Vagina (tissue), 2 donors: ENCODE results near the gene P2RY14. TPM values are rescaled to one million over a fixed set of nuclear protein-coding genes. Genes with fewer than 3 reads are reported as not detected.

Experiments used
- DNase-seq, 2 donors: peaks; one replicate each; pipeline ENCODE4 v3.0.0-alpha.2; 2017; ENCODE audit errors: extremely low spot score in 2 of 2
- H3K27ac ChIP-seq: fragments of 200-600 bp; sonication (generic); one replicate; pipeline ENCODE4 v1.5.1; 2019
- H3K27me3 ChIP-seq: fragments of 200-600 bp; sonication (generic); one replicate; pipeline ENCODE4 v1.5.1; 2019
- H3K36me3 ChIP-seq, 2 donors: fragments of 200-600 bp; sonication (generic); one replicate each; pipeline ENCODE4 v1.5.1; 2017 to 2019
- H3K4me1 ChIP-seq: fragments of 200-600 bp; sonication (generic); one replicate; pipeline ENCODE4 v1.5.1; 2019
- H3K4me3 ChIP-seq, 2 donors: fragments of 200-600 bp; sonication (generic); 1 replicate in 1 of 2; 2 replicates in 1 of 2; pipeline ENCODE4 v1.5.1; 2016 to 2019
- H3K9me3 ChIP-seq: fragments of 200-600 bp; sonication (generic); one replicate; pipeline ENCODE4 v1.5.1; 2019
- POLR2A ChIP-seq, 2 donors: fragments of 450-650 bp; IDR thresholded peaks; one replicate each; pipeline ENCODE4 v1.6.1; 2017; ENCODE audit warnings: antibody characterized with exemption in 2 of 2, mild to moderate bottlenecking in 2 of 2, moderate library complexity in 2 of 2
- POLR2AphosphoS5 ChIP-seq, 2 donors: sonication (generic); formaldehyde crosslinking; IDR thresholded peaks; one replicate each; pipeline ENCODE4 v1.9.0; 2017; ENCODE audit warnings: antibody characterized with exemption in 2 of 2, mild to moderate bottlenecking in 2 of 2, low read depth in 1 of 2; ENCODE audit not compliant: insufficient read depth in 1 of 2
- intact Hi-C: fragments of 100-400 bp; cut with DNase I; formaldehyde crosslinking; loops from one replicate; pipeline ENCODE4 v1.15.1; 2023
- total RNA-seq: library from RNA; depleted of rRNA; stranded (reverse); fragments of >200 nt; gene quantifications from one replicate; pipeline ENCODE4 v1.2.3, GENCODE V29; 2016
- TF ChIP-seq, protein P1 (sequence below), 3 experiments: fragments of 450-650 bp in 2 of 3; fragments of 200-600 bp in 1 of 3; sonication (generic) in 1 of 3; IDR thresholded peaks; one replicate each; pipeline ENCODE4 v1.5.1; 2017 to 2019; ENCODE audit warnings: antibody characterized with exemption in 3 of 3, mild to moderate bottlenecking in 2 of 3, moderate library complexity in 2 of 3

Gene P2RY14
- total RNA-seq, 1 donor from 2014 or later: 0.49 TPM

DNA sequence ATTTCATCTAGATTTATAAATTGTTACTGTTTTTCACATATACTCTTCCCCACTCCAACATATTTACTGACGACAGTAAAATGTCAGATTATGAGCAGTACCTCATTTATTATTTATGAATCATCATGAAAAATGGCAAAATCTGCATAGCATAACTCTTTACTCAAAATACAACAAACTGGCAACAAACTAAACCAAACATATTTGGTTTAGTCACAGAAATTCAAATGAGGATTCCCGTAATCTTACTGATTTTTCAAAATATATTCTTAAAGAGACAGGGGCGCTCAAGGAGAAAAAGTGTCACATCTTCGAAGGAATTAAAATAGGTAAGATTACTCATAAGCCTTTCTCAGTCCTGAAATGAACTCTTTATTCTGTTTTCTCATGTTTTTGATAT, 41.3 kb upstream of the P2RY14 start:
- Histone ChIP-seq H3K27me3 (no peaks in the 10 kb centered on the region), H3K4me1 (peaks cover 8% of the 10 kb centered on the region), H3K4me3 (no peak overlapping the region), H3K9me3 (no peaks in the 10 kb centered on the region), H3K27ac (peak overlapping the region; percentile 12), H3K36me3 (no peaks in the 10 kb centered on the region)
- intact Hi-C loops: no loop called here
- TF ChIP-seq POLR2A (IDR thresholded peaks at IDR 0.05) (no peak), POLR2AphosphoS5 (IDR thresholded peaks at IDR 0.05; ENCODE audit: insufficient read depth in 1 of 2, low read depth in 1 of 2) (no peak)
- TF ChIP-seq, protein P1, sequence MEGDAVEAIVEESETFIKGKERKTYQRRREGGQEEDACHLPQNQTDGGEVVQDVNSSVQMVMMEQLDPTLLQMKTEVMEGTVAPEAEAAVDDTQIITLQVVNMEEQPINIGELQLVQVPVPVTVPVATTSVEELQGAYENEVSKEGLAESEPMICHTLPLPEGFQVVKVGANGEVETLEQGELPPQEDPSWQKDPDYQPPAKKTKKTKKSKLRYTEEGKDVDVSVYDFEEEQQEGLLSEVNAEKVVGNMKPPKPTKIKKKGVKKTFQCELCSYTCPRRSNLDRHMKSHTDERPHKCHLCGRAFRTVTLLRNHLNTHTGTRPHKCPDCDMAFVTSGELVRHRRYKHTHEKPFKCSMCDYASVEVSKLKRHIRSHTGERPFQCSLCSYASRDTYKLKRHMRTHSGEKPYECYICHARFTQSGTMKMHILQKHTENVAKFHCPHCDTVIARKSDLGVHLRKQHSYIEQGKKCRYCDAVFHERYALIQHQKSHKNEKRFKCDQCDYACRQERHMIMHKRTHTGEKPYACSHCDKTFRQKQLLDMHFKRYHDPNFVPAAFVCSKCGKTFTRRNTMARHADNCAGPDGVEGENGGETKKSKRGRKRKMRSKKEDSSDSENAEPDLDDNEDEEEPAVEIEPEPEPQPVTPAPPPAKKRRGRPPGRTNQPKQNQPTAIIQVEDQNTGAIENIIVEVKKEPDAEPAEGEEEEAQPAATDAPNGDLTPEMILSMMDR (IDR thresholded peaks at IDR 0.05): no peak
- DNase-seq: no peak

DNA sequence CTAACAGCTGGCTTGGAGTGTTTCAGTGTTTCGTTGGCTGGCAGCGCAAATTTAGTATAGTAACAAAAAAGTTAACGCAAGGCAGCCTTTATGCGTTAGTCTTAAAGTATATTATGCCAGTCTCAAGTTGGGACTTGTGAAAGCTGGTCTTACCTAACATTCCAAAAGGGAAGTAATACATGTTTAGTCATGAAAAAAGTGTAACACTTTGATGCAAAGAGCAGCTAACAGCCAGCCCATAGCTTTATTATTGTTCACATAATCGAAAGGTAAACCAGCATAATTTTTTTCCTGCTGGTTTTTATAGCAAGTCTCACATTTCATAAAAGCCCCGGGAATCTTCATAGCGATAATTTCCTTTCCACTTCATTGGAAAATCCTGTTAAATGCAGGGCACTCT, 40.6 kb upstream of the P2RY14 start:
- no peaks in the 10 kb centered on the region for H3K27me3 ChIP-seq
- no peak overlapping the region for H3K27ac ChIP-seq
- peaks cover 8% of the 10 kb centered on the region for H3K4me1 ChIP-seq
- DNase-seq: no peak
- intact Hi-C loops: no loop called here
- H3K4me3 ChIP-seq: no peak overlapping the region
- H3K36me3 ChIP-seq: no peaks in the 10 kb centered on the region
- TF ChIP-seq POLR2A (IDR thresholded peaks at IDR 0.05) (no peak), POLR2AphosphoS5 (IDR thresholded peaks at IDR 0.05; ENCODE audit: insufficient read depth in 1 of 2, low read depth in 1 of 2) (peak in 1 of 2 donors; percentile 48)
- no peaks in the 10 kb centered on the region for H3K9me3 ChIP-seq

DNA sequence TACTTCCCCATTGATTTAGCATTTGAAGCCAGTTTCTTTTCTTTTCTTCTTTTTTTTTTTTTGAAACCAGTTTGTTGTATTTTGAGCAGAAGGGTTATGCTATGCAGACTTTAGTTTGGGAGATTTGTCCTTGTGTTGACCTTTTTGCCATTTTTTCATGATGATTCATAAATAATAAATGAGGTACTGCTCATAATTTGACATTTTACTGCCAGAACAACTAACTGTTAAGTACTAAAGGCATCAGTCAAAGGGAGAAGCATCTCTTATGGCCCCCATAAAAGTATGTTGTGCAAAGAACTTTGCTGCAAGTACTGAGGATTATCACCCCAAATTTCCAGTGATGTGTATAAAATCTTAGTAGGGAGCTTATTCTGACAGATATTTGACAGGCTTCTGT, 40.0 kb upstream of the P2RY14 start:
- intact Hi-C loops: no loop called here
- Histone ChIP-seq H3K9me3 (no peaks in the 10 kb centered on the region), H3K4me3 (no peak overlapping the region), H3K27ac (no peak overlapping the region), H3K4me1 (peaks cover 8% of the 10 kb centered on the region), H3K27me3 (no peaks in the 10 kb centered on the region), H3K36me3 (no peaks in the 10 kb centered on the region)
- TF ChIP-seq, protein P1 (IDR thresholded peaks at IDR 0.05): no peak
- DNase-seq: no peak

DNA sequence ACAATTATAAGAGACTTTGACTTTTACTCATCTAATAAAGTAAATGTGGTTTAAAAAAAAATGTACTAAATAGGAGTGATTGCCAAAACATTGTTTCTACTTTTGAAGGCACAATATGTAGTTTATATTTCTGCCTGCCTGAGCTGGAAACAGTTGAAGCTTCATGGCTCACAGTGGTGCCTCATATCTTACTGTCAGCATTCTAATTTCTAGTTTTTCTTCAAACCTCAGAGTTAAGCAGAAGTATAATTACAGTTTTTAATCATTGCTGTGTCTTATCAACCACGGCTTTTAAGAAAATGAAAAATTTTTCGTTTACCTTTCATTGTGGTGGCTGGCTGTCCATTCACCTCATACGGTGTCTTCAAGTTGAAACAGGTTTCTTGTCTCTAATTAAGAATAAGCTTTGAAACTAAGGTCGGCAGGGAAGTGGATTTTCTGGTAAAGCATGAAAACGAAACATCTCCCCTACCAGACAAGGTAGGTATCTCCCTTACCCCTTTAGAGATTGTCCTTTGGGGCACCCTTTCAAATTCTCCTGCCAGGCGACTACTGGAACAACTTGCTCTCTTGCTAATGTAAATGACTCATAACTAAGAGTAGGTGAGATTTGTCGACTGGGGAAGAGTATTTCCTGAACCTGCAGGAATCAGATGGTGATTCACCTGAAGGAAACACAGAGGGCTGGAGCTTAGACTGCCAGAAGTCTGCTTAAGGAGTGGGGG, 38.1 kb upstream of the P2RY14 start, which contains the start of gene GPR87:
Gene GPR87, minus strand, starts transcription at position 554 of the 725 bp plus-strand sequence. CDS start 16,720 bp downstream, outside the sequence.
- no peaks in the 10 kb centered on the region for H3K27me3 ChIP-seq
- TF ChIP-seq POLR2A (IDR thresholded peaks at IDR 0.05) (no peak), POLR2AphosphoS5 (IDR thresholded peaks at IDR 0.05; ENCODE audit: insufficient read depth in 1 of 2, low read depth in 1 of 2) (peak in 1 of 2 donors; percentile 71)
- H3K4me3 ChIP-seq: peak within 1 kb of the TSS in 1 of 2 donors; percentile 32
- intact Hi-C loops: no loop called here
- H3K27ac ChIP-seq: peak within 1 kb of the TSS; percentile 3
- H3K36me3 ChIP-seq: no peaks in the 10 kb centered on the region
- H3K4me1 ChIP-seq: peaks cover 8% of the 10 kb centered on the region
- H3K9me3 ChIP-seq: no peaks in the 10 kb centered on the region
- DNase-seq: no peak

DNA sequence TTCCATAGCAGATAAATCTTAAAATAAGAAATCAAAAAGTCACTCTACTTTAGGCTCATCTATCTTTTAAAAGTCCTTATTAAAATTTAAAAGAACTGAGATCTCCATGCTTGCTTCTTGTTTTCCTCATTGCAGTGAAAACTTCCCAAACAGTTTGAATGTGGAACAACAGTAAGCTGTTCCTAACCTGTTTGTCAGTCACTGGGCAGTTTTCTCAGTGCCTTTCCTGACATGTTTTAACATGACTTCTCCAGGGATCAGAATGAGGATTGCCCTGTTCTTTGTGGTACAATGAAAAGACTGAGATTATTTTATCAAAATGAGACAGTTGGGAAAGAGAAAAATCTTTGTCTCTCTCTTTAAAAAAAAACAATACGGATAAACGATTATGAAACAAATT, 37.5 kb upstream of the P2RY14 start:
- no peak for DNase-seq
- H3K27me3 ChIP-seq: no peaks in the 10 kb centered on the region
- intact Hi-C loops: no loop called here
- H3K9me3 ChIP-seq: no peaks in the 10 kb centered on the region
- H3K4me1 ChIP-seq: peaks cover 2% of the 10 kb centered on the region
- TF ChIP-seq POLR2A (IDR thresholded peaks at IDR 0.05) (no peak), POLR2AphosphoS5 (IDR thresholded peaks at IDR 0.05; ENCODE audit: insufficient read depth in 1 of 2, low read depth in 1 of 2) (peak in 1 of 2 donors; percentile 28)
- TF ChIP-seq, protein P1 (IDR thresholded peaks at IDR 0.05): no peak
- peak overlapping the region in 1 of 2 donors; percentile 32 for H3K4me3 ChIP-seq
- H3K36me3 ChIP-seq: no peaks in the 10 kb centered on the region
- peak overlapping the region; percentile 3 for H3K27ac ChIP-seq

DNA sequence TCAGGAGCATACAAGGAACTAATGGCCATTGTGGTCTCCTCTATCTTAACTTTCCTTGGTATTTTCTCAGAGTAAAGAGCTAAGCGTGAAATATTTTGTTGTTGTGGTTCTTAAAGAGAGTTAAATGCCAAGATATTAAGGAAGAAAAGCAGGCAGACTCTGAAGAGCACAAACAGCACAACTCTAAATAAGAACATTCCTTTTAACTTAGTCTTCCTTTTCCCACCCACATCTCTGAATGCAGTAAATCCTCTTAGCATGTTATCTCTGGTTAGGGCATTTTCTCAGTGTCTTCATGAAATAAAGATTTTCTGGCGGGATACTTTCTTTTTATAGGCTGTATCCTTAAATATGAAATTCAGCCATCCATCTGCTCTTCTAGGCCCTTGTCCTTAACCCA, 36.8 kb upstream of the P2RY14 start:
- TF ChIP-seq POLR2AphosphoS5 (IDR thresholded peaks at IDR 0.05; ENCODE audit: insufficient read depth in 1 of 2, low read depth in 1 of 2) (no peak), POLR2A (IDR thresholded peaks at IDR 0.05) (no peak)
- TF ChIP-seq, protein P1 (IDR thresholded peaks at IDR 0.05): no peak
- H3K27ac ChIP-seq: peak overlapping the region; percentile 3
- no peaks in the 10 kb centered on the region for H3K4me1 ChIP-seq
- intact Hi-C loops: no loop called here
- no peak for DNase-seq
- no peaks in the 10 kb centered on the region for H3K36me3 ChIP-seq
- H3K9me3 ChIP-seq: no peaks in the 10 kb centered on the region
- H3K27me3 ChIP-seq: no peaks in the 10 kb centered on the region
- peak overlapping the region in 1 of 2 donors; percentile 32 for H3K4me3 ChIP-seq
